ENCODE results near the gene EDAR. TPM values are rescaled to one million over a fixed set of nuclear protein-coding genes. Genes with fewer than 3 reads are reported as not detected.
A peak's percentile ranks its signal among the peaks of the same experiment; 100 is the strongest.

EDAR gene
- total RNA-seq, 4 donors from 2014 or later: 0.38 to 5.0 (median 0.88) TPM; not detected in 1

GRCh38 chr2:108923019-108923700, 65.9 kb downstream of the EDAR start:
- no peaks in the 10 kb centered on the region for H3K4me1 ChIP-seq
- H3K9me3 ChIP-seq: no peaks in the 10 kb centered on the region
- peak in 2 of 3 donors; percentile 31 to 38 for DNase-seq
- H3K27ac ChIP-seq: no peak overlapping the region
- TF ChIP-seq POLR2A (IDR thresholded peaks at IDR 0.05): no peak
- no peak for TF ChIP-seq CTCF (IDR thresholded peaks at IDR 0.05)
- H3K27me3 ChIP-seq: no peaks in the 10 kb centered on the region
- no peaks in the 10 kb centered on the region for H3K36me3 ChIP-seq
- H3K4me3 ChIP-seq: no peak overlapping the region

- TF ChIP-seq POLR2A (IDR thresholded peaks at IDR 0.05) (no peak), CTCF (IDR thresholded peaks at IDR 0.05) (no peak)
- H3K4me3 ChIP-seq: no peak overlapping the region
- DNase-seq: peak in 2 of 3 donors; percentile 32 to 38
Measured at GRCh38 chr2:108922141-108922915, 66.7 kb downstream of the EDAR start.

GRCh38 chr2:108921096-108922030, 67.7 kb downstream of the EDAR start:
- TF ChIP-seq POLR2A (IDR thresholded peaks at IDR 0.05): no peak
- no peak for TF ChIP-seq CTCF (IDR thresholded peaks at IDR 0.05)
- DNase-seq: peak in 2 of 3 donors; percentile 23 to 26

More at GRCh38 chr2:108922141-108922915, 66.7 kb downstream of the EDAR start:
- H3K27me3 ChIP-seq: no peaks in the 10 kb centered on the region
- H3K9me3 ChIP-seq: no peaks in the 10 kb centered on the region
- H3K36me3 ChIP-seq: no peaks in the 10 kb centered on the region
- H3K27ac ChIP-seq: no peak overlapping the region
- H3K4me1 ChIP-seq: peaks cover 0 to 4% (median 0%) of the 10 kb centered on the region in 4 donors

GRCh38 chr2:108920686-108921085, 68.3 kb downstream of the EDAR start:
- Histone ChIP-seq H3K27me3 (no peaks in the 10 kb centered on the region), H3K36me3 (no peaks in the 10 kb centered on the region), H3K4me1 (peaks cover 0 to 4% (median 0%) of the 10 kb centered on the region in 4 donors), H3K9me3 (no peaks in the 10 kb centered on the region), H3K4me3 (no peak overlapping the region), H3K27ac (no peak overlapping the region)
- no peak for TF ChIP-seq POLR2A (IDR thresholded peaks at IDR 0.05)
- TF ChIP-seq CTCF (IDR thresholded peaks at IDR 0.05): no peak
- no peak for DNase-seq

More at GRCh38 chr2:108921096-108922030, 67.7 kb downstream of the EDAR start:
- Histone ChIP-seq H3K27ac (no peak overlapping the region), H3K9me3 (no peaks in the 10 kb centered on the region), H3K4me1 (peaks cover 0 to 4% (median 0%) of the 10 kb centered on the region in 4 donors), H3K4me3 (no peak overlapping the region), H3K36me3 (no peaks in the 10 kb centered on the region), H3K27me3 (no peaks in the 10 kb centered on the region)

Measured in Peyer's patch (tissue), 4 donors.